Left lung (tissue), 10 donors: ENCODE measurements around the gene OR10A7. TPM values are rescaled to one million over a fixed set of nuclear protein-coding genes. Genes with fewer than 3 reads are reported as not detected.
A peak's percentile ranks its signal among the peaks of the same experiment; 100 is the strongest.

ENCODE experiments used
- ATAC-seq: fragments of 200-7000 bp; cut with Tn5 transposase; one replicate; pipeline ENCODE4 v1.9.1; 2020; ENCODE audit warnings: moderate library complexity
- DNase-seq, 4 donors: peaks; one replicate each; pipeline ENCODE4 v3.0.0-alpha.2; 2013 to 2020
- H3K27ac ChIP-seq, 2 donors: fragments of 200-600 bp; sonication (generic) in 1 of 2; one replicate each; pipeline versions ENCODE4 v1.5.0 to v1.8.0; 2020 to 2021
- H3K27me3 ChIP-seq, 2 donors: fragments of 200-600 bp; sonication (generic) in 1 of 2; one replicate each; pipeline versions ENCODE4 v1.5.0 to v1.8.0; 2020 to 2021
- H3K36me3 ChIP-seq, 2 donors: fragments of 200-600 bp; sonication (generic) in 1 of 2; one replicate each; pipeline versions ENCODE4 v1.5.0 to v1.8.0; 2020 to 2021
- H3K4me1 ChIP-seq, 2 donors: fragments of 200-600 bp; one replicate each; pipeline ENCODE4 v1.8.0; 2021
- H3K4me3 ChIP-seq, 2 donors: fragments of 200-600 bp; sonication (generic) in 1 of 2; one replicate each; pipeline versions ENCODE4 v1.5.0 to v1.8.0; 2020 to 2021; ENCODE audit warnings: mild to moderate bottlenecking in 1 of 2
- H3K9me3 ChIP-seq, 2 donors: fragments of 200-600 bp; sonication (generic) in 1 of 2; one replicate each; pipeline versions ENCODE4 v1.5.0 to v1.8.0; 2020 to 2021
- CTCF ChIP-seq, 2 donors: fragments of 200-600 bp; sonication (generic) in 1 of 2; IDR thresholded peaks; one replicate each; pipeline versions ENCODE4 v1.5.0 to v1.8.0; 2021; ENCODE audit warnings: antibody characterized with exemption in 2 of 2
- intact Hi-C, 2 donors: fragments of 100-400 bp; cut with DNase I; formaldehyde crosslinking; loops; one replicate each; pipeline versions ENCODE4 v1.11.2 to v1.14.2; 2022
- polyA plus RNA-seq, 6 donors: library from polyadenylated mRNA; unstranded; fragments of 120-200 nt; gene quantifications; one replicate each; pipeline ENCODE4 v1.2.1, GENCODE V29; 2013; ENCODE audit not compliant: insufficient read length in 6 of 6
- total RNA-seq, 2 donors: library from RNA; stranded (reverse); fragmentation: NEBNext Ultra II Directional; extraction: Animal tissue kit (Norgen Biotek cat#: 25700); gene quantifications; one replicate each; pipeline ENCODE4 v1.2.1, GENCODE V29; 2021
- donor health status: DM: no; HTN: yes; CAD: no.
- donor health status: DM: no; HTN: no; CAD: no.

OR10A7 gene
- total and polyA plus RNA-seq, 8 donors, result not detected

GRCh38 chr12:55188974-55189556 lies 31.8 kb upstream of the OR10A7 start:
- DNase-seq, result peak in 2 of 4 donors; percentile 73 to 85
- ATAC-seq, result peak; percentile 92
- intact Hi-C loops, result no loop called here
- Histone ChIP-seq H3K27ac (no peak overlapping the region), H3K4me1 (no peaks in the 10 kb centered on the region), H3K4me3 (no peak overlapping the region), H3K27me3 (peaks cover 0 to 10% of the 10 kb centered on the region in 2 donors), H3K9me3 (no peaks in the 10 kb centered on the region), H3K36me3 (no peaks in the 10 kb centered on the region)
- TF ChIP-seq CTCF (IDR thresholded peaks at IDR 0.05), result peak; percentile 62 to 66

DNA sequence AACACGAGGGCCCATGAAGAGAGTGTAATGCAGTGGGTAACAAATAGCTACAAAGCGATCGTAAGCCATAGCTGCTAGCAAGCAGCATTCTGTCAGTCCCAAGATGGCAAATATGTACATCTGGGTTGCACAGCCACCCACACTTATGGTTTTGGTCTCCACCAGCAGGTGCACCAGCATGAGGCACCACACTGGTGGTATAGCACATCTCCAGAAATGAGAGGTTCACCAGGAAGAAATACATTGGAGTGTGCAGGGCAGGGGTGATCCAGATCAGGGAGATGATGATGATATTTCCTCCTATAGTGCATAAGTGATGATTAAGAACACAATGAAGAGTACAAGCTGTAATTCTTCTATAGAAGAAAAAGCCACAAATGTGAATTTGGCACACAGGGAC lies 26.4 kb upstream of the OR10A7 start:
- no peaks in the 10 kb centered on the region for H3K27me3 ChIP-seq
- TF ChIP-seq CTCF (IDR thresholded peaks at IDR 0.05), result no peak
- H3K4me1 ChIP-seq, result no peaks in the 10 kb centered on the region
- H3K4me3 ChIP-seq, result no peak overlapping the region
- ATAC-seq (no peak), DNase-seq (no peak)
- intact Hi-C loops, result loop anchor here in 1 of 2 donors (5.0 kb wide), 1 partner anchor 423 kb away; no protein-coding TSS in a partner anchor
- no peaks in the 10 kb centered on the region for H3K36me3 ChIP-seq
- H3K9me3 ChIP-seq, result no peaks in the 10 kb centered on the region
- H3K27ac ChIP-seq, result no peak overlapping the region

GRCh38 chr12:55226523-55226922 lies 5.7 kb downstream of the OR10A7 start:
- Histone ChIP-seq H3K27me3 (no peaks in the 10 kb centered on the region), H3K4me3 (no peak overlapping the region), H3K4me1 (no peaks in the 10 kb centered on the region), H3K27ac (no peak overlapping the region), H3K36me3 (no peaks in the 10 kb centered on the region), H3K9me3 (no peaks in the 10 kb centered on the region)
- no peak for TF ChIP-seq CTCF (IDR thresholded peaks at IDR 0.05)
- ATAC-seq (no peak), DNase-seq (no peak)
- intact Hi-C loops, result no loop called here

DNA sequence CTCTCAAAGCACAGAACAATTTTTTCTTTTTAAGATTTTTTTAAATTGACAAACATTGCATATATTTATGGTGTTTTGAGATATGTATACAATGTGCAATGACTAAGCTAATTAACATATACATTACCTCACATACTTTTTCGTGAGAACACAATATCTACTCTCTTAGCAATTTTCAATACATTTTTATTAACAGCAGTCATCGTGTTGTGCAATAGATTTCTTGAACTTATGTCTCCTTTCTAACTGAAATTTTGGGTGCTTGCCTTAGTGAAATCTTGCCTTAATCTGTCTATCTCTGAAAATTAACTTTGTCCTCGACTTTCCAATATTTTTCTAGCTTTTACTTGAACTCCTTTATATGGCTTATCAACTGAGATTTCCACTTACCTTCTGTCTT lies 6.8 kb downstream of the OR10A7 start:
- ATAC-seq (no peak), DNase-seq (no peak)
- Histone ChIP-seq H3K36me3 (no peaks in the 10 kb centered on the region), H3K27me3 (no peaks in the 10 kb centered on the region), H3K4me3 (no peak overlapping the region), H3K27ac (no peak overlapping the region), H3K9me3 (no peaks in the 10 kb centered on the region), H3K4me1 (no peaks in the 10 kb centered on the region)
- intact Hi-C loops, result no loop called here
- no peak for TF ChIP-seq CTCF (IDR thresholded peaks at IDR 0.05)

- no peaks in the 10 kb centered on the region for H3K9me3 ChIP-seq
- no peak for TF ChIP-seq CTCF (IDR thresholded peaks at IDR 0.05)
- no peak within 1 kb of the TSS for H3K4me3 ChIP-seq
- no peaks in the 10 kb centered on the region for H3K4me1 ChIP-seq
- no peak within 1 kb of the TSS for H3K27ac ChIP-seq
- intact Hi-C loops, result no loop called here
- no peak for ATAC-seq
- DNase-seq, result no peak
- H3K36me3 ChIP-seq, result no peaks in the 10 kb centered on the region
- no peaks in the 10 kb centered on the region for H3K27me3 ChIP-seq
Measured at GRCh38 chr12:55244309-55244708, 23.5 kb downstream of the OR10A7 start, which contains the start of gene OR6C74. OR6C74 (plus strand) TSS chr12:55244609; CDS start chr12:55247288, 2,679 bp downstream.
